Activated B cell treated with CpG ODN at 0.5 μM for 24 hours (primary cell): ENCODE results near the gene RCAN2. TPM values are rescaled to one million over a fixed set of nuclear protein-coding genes. Genes with fewer than 3 reads are reported as not detected.

ENCODE experiments used
- ATAC-seq: fragments of 200-7000 bp; cut with Tn5 transposase; one replicate; pipeline ENCODE4 v1.10.0; 2021; ENCODE audit warnings: low read depth, mild to moderate bottlenecking, moderate library complexity
- CTCF ChIA-PET: fragments of 350-600 bp; sonication (Branson Sonifier 250); formaldehyde crosslinking; loops from one replicate; lab custom pipeline; 2021; ENCODE audit warnings: antibody characterized with exemption; lab: Charles Lee
- POLR2A ChIA-PET: fragments of 350-600 bp; sonication (Branson Sonifier 250); formaldehyde crosslinking; loops from one replicate; lab custom pipeline; 2021; ENCODE audit warnings: antibody characterized with exemption; lab: Charles Lee
- DNase-seq: peaks from one replicate; pipeline ENCODE4 v3.0.0; 2022
- H3K27ac Mint-ChIP-seq: one replicate; pipeline ENCODE4 v1.8.0; 2020; ENCODE audit warnings: mixed read lengths
- H3K27me3 Mint-ChIP-seq: one replicate; pipeline ENCODE4 v1.8.0; 2021; ENCODE audit warnings: mixed read lengths
- H3K36me3 Mint-ChIP-seq: one replicate; pipeline ENCODE4 v1.8.0; 2021; ENCODE audit warnings: low read depth, mixed read lengths
- H3K4me1 Mint-ChIP-seq: one replicate; pipeline ENCODE4 v1.8.0; 2021; ENCODE audit warnings: mixed read lengths
- H3K4me3 Mint-ChIP-seq: one replicate; pipeline ENCODE4 v1.8.0; 2020; ENCODE audit warnings: mild to moderate bottlenecking, mixed read lengths
- H3K9me3 Mint-ChIP-seq: one replicate; pipeline ENCODE4 v1.8.0; 2020; ENCODE audit warnings: mixed read lengths
- CTCF ChIP-seq: fragments of 200-600 bp; IDR thresholded peaks from one replicate; pipeline ENCODE4 v1.8.0; 2022; ENCODE audit warnings: antibody characterized with exemption, mild to moderate bottlenecking
- intact Hi-C: fragments of 100-400 bp; cut with micrococcal nuclease; formaldehyde crosslinking; loops from one replicate; pipeline ENCODE4 v1.15.1; 2024
- total RNA-seq: library from RNA; stranded (reverse); gene quantifications from 2 replicates; pipeline ENCODE4 v1.2.3, GENCODE V29; 2022

RCAN2 gene
- total RNA-seq, 1 donor from 2014 or later = not detected

GRCh38 chr6:46246727-46247126 is 244.5 kb downstream of the RCAN2 start:
- Mint-ChIP-seq H3K4me3 (no peak overlapping the region), H3K27ac (no peak overlapping the region), H3K4me1 (peaks cover 10% of the 10 kb centered on the region), H3K27me3 (no peaks in the 10 kb centered on the region), H3K9me3 (no peaks in the 10 kb centered on the region), H3K36me3 (no peaks in the 10 kb centered on the region)
- intact Hi-C loops = no loop called here
- ATAC-seq (no peak), DNase-seq (no peak)
- ChIA-PET CTCF (no interaction called here), POLR2A (no interaction called here)
- TF ChIP-seq CTCF = no peak

- Mint-ChIP-seq H3K27me3 (no peaks in the 10 kb centered on the region), H3K4me1 (peaks cover 10% of the 10 kb centered on the region)
- POLR2A ChIA-PET = no interaction called here
Observed at GRCh38 chr6:46246081-46246480, 245.2 kb downstream of the RCAN2 start.

GRCh38 chr6:46244670-46245069 is 246.6 kb downstream of the RCAN2 start:
- H3K4me1 Mint-ChIP-seq = peaks cover 10% of the 10 kb centered on the region
- ChIA-PET POLR2A (no interaction called here), CTCF (interaction anchor here (1.8 to 2.6 kb wide), 2 partner anchors 23 to 166 kb away, joined by 8 to 9 read pairs; no protein-coding TSS in a partner anchor)
- intact Hi-C loops = no loop called here
- no peak for DNase-seq
- ATAC-seq = no peak
- TF ChIP-seq CTCF = no peak
- H3K27ac Mint-ChIP-seq = no peak overlapping the region
- H3K36me3 Mint-ChIP-seq = no peaks in the 10 kb centered on the region
- no peaks in the 10 kb centered on the region for H3K27me3 Mint-ChIP-seq
- H3K9me3 Mint-ChIP-seq = no peaks in the 10 kb centered on the region
- no peak overlapping the region for H3K4me3 Mint-ChIP-seq

More at GRCh38 chr6:46246081-46246480, 245.2 kb downstream of the RCAN2 start:
- CTCF ChIA-PET = interaction anchor here (2.6 kb wide), 1 partner anchor 25 kb away, joined by 9 read pairs; no protein-coding TSS in a partner anchor
- H3K9me3 Mint-ChIP-seq = no peaks in the 10 kb centered on the region
- H3K36me3 Mint-ChIP-seq = no peaks in the 10 kb centered on the region
- H3K27ac Mint-ChIP-seq = no peak overlapping the region
- no peak for TF ChIP-seq CTCF
- no peak overlapping the region for H3K4me3 Mint-ChIP-seq
- ATAC-seq (no peak), DNase-seq (no peak)
- intact Hi-C loops = no loop called here

GRCh38 chr6:46243754-46244153 is 247.5 kb downstream of the RCAN2 start:
- no peaks in the 10 kb centered on the region for H3K36me3 Mint-ChIP-seq
- intact Hi-C loops = no loop called here
- no peak overlapping the region for H3K27ac Mint-ChIP-seq
- H3K4me3 Mint-ChIP-seq = no peak overlapping the region
- ChIA-PET POLR2A (no interaction called here), CTCF (interaction anchor here (1.8 to 2.6 kb wide), 2 partner anchors 22 to 167 kb away, joined by 8 to 9 read pairs; no protein-coding TSS in a partner anchor)
- DNase-seq (no peak), ATAC-seq (no peak)
- no peak for TF ChIP-seq CTCF
- peaks cover 10% of the 10 kb centered on the region for H3K4me1 Mint-ChIP-seq
- H3K27me3 Mint-ChIP-seq = peaks cover 2% of the 10 kb centered on the region
- H3K9me3 Mint-ChIP-seq = no peaks in the 10 kb centered on the region

GRCh38 chr6:46242921-46243320 is 248.3 kb downstream of the RCAN2 start:
- no peak for ATAC-seq

More at GRCh38 chr6:46242921-46243320, 248.3 kb downstream of the RCAN2 start:
- ChIA-PET POLR2A (no interaction called here), CTCF (no interaction called here)
- H3K4me3 Mint-ChIP-seq = no peak overlapping the region
- peaks cover 3% of the 10 kb centered on the region for H3K27me3 Mint-ChIP-seq
- peaks cover 10% of the 10 kb centered on the region for H3K4me1 Mint-ChIP-seq
- H3K9me3 Mint-ChIP-seq = no peaks in the 10 kb centered on the region
- no peak overlapping the region for H3K27ac Mint-ChIP-seq
- intact Hi-C loops = no loop called here
- no peak for DNase-seq
- no peaks in the 10 kb centered on the region for H3K36me3 Mint-ChIP-seq
- TF ChIP-seq CTCF = no peak
